GM23338 (cell line): ENCODE results near the gene HMGN1. TPM values are rescaled to one million over a fixed set of nuclear protein-coding genes. Genes with fewer than 3 reads are reported as not detected.

Experiments used
- ATAC-seq: fragments of 200-7000 bp; cut with Tn5 transposase; 3 replicates; pipeline ENCODE4 v1.9.1; 2020
- DNase-seq: peaks from one replicate; pipeline ENCODE4 v3.0.0-alpha.2; 2015; ENCODE audit warnings: low spot score
- H2AFZ ChIP-seq: fragments of 200-600 bp; sonication (generic); 2 replicates; pipeline ENCODE4 v1.8.0; 2016; ENCODE audit warnings: antibody characterized with exemption, mild to moderate bottlenecking, moderate library complexity
- H3F3A ChIP-seq: fragments of 200-600 bp; sonication (generic); replicated peaks from 2 replicates; pipeline ENCODE4 v1.8.0; 2017; ENCODE audit warnings: antibody characterized with exemption, mixed run types, low read depth
- H3K27ac ChIP-seq: fragments of 200-600 bp; sonication (generic); 2 replicates; pipeline ENCODE4 v1.6.1; 2016; ENCODE audit warnings: low read depth
- H3K27me3 ChIP-seq: fragments of 200-600 bp; sonication (generic); 2 replicates; pipeline ENCODE4 v1.8.0; 2016; ENCODE audit warnings: mild to moderate bottlenecking, mixed run types, moderate library complexity; ENCODE audit not compliant: insufficient read depth
- H3K36me3 ChIP-seq: fragments of 200-600 bp; sonication (generic); 2 replicates; pipeline ENCODE4 v1.8.0; 2016; ENCODE audit warnings: mild to moderate bottlenecking; ENCODE audit not compliant: insufficient read depth
- H3K4me1 ChIP-seq: fragments of 200-600 bp; sonication (generic); 2 replicates; pipeline ENCODE4 v1.8.0; 2016; ENCODE audit warnings: mild to moderate bottlenecking, moderate library complexity; ENCODE audit not compliant: insufficient read depth
- H3K4me2 ChIP-seq: fragments of 200-600 bp; sonication (generic); 2 replicates; pipeline ENCODE4 v1.7.1; 2017; ENCODE audit warnings: mixed run types
- H3K4me3 ChIP-seq: fragments of 200-600 bp; sonication (generic); 2 replicates; pipeline ENCODE4 v1.6.1; 2016; ENCODE audit warnings: mixed run types
- H3K79me2 ChIP-seq: fragments of 200-600 bp; sonication (generic); replicated peaks from 2 replicates; pipeline ENCODE4 v1.8.0; 2017; ENCODE audit warnings: mild to moderate bottlenecking; ENCODE audit not compliant: insufficient read depth
- H3K9me2 ChIP-seq: fragments of 200-600 bp; sonication (generic); 2 replicates; pipeline ENCODE4 v1.8.0; 2017; ENCODE audit not compliant: insufficient read depth
- H4K20me1 ChIP-seq: fragments of 200-600 bp; sonication (generic); replicated peaks from 2 replicates; pipeline ENCODE4 v1.8.0; 2017; ENCODE audit warnings: mild to moderate bottlenecking; ENCODE audit not compliant: insufficient read depth
- H3K27ac Mint-ChIP-seq: 2 replicates; pipeline ENCODE4 v1.8.0; 2020; ENCODE audit warnings: inconsistent platforms, mild to moderate bottlenecking, moderate library complexity, mixed read lengths
- H3K27me3 Mint-ChIP-seq: 3 replicates; pipeline ENCODE4 v1.8.0; 2022; ENCODE audit warnings: low read depth, mild to moderate bottlenecking, moderate library complexity, mixed read lengths, inconsistent platforms; ENCODE audit not compliant: insufficient read depth, poor library complexity
- H3K36me3 Mint-ChIP-seq: 3 replicates; pipeline ENCODE4 v1.8.0; 2021; ENCODE audit warnings: low read depth, mild to moderate bottlenecking, inconsistent platforms, moderate library complexity, mixed read lengths
- H3K4me1 Mint-ChIP-seq: 3 replicates; pipeline ENCODE4 v1.8.0; 2020; ENCODE audit warnings: mild to moderate bottlenecking, inconsistent platforms, mixed read lengths
- H3K4me3 Mint-ChIP-seq: 3 replicates; pipeline ENCODE4 v1.8.0; 2021; ENCODE audit warnings: moderate library complexity, mild to moderate bottlenecking, inconsistent platforms, mixed read lengths
- H3K9me3 Mint-ChIP-seq: 3 replicates; pipeline ENCODE4 v1.8.0; 2020; ENCODE audit warnings: moderate library complexity, mild to moderate bottlenecking, inconsistent platforms, mixed read lengths
- NANOG ChIP-seq: IDR thresholded peaks from 2 replicates; pipeline ENCODE4 v1.6.1; 2016; ENCODE audit warnings: antibody characterized with exemption, borderline replicate concordance
- STAT1 ChIP-seq: IDR thresholded peaks from one replicate; pipeline ENCODE4 v1.6.1; 2016; ENCODE audit warnings: antibody characterized with exemption; ENCODE audit not compliant: unreplicated experiment
- polyA plus RNA-seq: library from polyadenylated mRNA; unstranded; fragments of >200 nt; fragmentation: Nextera tagmentation; extraction: Ambion mirVana; gene quantifications from 2 replicates; pipeline ENCODE4 v1.2.1, GENCODE V29; 2016
- total RNA-seq: library from RNA; depleted of rRNA; stranded (reverse); fragments of >200 nt; shearing (Covaris generic); gene quantifications from 2 replicates; pipeline ENCODE4 v1.2.3, GENCODE V29; 2014
- TF ChIP-seq, protein P1 (sequence below): fragments of 250-450 bp; sonication (Bioruptor Pico); IDR thresholded peaks from 2 replicates; pipeline ENCODE4 v1.5.0; 2020; ENCODE audit warnings: mild to moderate bottlenecking, moderate library complexity
- TF ChIP-seq, protein P2 (sequence below), 2 experiments: fragments of 200-600 bp in 1 of 2; sonication (generic) in 1 of 2; conservative IDR thresholded peaks; 2 replicates each; pipeline versions ENCODE4 v1.5.1 to v1.6.1; 2016 to 2017; ENCODE audit warnings: antibody characterized with exemption in 2 of 2, low read depth in 2 of 2, mild to moderate bottlenecking in 2 of 2, moderate library complexity in 1 of 2

The HMGN1 gene
- total and polyA plus RNA-seq, 2 experiments from 2014 or later, result 403 to 889 TPM

DNA sequence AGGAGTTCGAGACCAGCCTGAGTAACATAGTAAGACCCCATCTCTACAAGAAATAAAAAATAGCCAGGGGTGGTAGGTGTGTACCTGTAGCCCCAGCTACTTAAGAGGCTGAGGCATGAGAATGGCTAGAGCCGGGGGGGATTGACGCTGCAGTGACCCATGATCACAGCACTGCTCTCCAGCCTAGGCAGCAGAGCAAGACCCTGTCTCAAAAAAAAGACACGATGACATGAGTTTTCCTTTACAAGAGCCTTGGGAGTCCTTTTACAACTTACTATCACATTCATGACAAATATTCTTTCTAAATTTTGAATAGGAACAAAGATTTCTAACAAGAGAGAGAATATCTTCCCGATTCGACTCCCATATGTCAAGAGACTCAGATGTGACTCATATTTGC, 32.2 kb downstream of the HMGN1 start:
- H3K4me1 Mint-ChIP-seq, result peaks cover 11% of the 10 kb centered on the region
- TF ChIP-seq, protein P1, sequence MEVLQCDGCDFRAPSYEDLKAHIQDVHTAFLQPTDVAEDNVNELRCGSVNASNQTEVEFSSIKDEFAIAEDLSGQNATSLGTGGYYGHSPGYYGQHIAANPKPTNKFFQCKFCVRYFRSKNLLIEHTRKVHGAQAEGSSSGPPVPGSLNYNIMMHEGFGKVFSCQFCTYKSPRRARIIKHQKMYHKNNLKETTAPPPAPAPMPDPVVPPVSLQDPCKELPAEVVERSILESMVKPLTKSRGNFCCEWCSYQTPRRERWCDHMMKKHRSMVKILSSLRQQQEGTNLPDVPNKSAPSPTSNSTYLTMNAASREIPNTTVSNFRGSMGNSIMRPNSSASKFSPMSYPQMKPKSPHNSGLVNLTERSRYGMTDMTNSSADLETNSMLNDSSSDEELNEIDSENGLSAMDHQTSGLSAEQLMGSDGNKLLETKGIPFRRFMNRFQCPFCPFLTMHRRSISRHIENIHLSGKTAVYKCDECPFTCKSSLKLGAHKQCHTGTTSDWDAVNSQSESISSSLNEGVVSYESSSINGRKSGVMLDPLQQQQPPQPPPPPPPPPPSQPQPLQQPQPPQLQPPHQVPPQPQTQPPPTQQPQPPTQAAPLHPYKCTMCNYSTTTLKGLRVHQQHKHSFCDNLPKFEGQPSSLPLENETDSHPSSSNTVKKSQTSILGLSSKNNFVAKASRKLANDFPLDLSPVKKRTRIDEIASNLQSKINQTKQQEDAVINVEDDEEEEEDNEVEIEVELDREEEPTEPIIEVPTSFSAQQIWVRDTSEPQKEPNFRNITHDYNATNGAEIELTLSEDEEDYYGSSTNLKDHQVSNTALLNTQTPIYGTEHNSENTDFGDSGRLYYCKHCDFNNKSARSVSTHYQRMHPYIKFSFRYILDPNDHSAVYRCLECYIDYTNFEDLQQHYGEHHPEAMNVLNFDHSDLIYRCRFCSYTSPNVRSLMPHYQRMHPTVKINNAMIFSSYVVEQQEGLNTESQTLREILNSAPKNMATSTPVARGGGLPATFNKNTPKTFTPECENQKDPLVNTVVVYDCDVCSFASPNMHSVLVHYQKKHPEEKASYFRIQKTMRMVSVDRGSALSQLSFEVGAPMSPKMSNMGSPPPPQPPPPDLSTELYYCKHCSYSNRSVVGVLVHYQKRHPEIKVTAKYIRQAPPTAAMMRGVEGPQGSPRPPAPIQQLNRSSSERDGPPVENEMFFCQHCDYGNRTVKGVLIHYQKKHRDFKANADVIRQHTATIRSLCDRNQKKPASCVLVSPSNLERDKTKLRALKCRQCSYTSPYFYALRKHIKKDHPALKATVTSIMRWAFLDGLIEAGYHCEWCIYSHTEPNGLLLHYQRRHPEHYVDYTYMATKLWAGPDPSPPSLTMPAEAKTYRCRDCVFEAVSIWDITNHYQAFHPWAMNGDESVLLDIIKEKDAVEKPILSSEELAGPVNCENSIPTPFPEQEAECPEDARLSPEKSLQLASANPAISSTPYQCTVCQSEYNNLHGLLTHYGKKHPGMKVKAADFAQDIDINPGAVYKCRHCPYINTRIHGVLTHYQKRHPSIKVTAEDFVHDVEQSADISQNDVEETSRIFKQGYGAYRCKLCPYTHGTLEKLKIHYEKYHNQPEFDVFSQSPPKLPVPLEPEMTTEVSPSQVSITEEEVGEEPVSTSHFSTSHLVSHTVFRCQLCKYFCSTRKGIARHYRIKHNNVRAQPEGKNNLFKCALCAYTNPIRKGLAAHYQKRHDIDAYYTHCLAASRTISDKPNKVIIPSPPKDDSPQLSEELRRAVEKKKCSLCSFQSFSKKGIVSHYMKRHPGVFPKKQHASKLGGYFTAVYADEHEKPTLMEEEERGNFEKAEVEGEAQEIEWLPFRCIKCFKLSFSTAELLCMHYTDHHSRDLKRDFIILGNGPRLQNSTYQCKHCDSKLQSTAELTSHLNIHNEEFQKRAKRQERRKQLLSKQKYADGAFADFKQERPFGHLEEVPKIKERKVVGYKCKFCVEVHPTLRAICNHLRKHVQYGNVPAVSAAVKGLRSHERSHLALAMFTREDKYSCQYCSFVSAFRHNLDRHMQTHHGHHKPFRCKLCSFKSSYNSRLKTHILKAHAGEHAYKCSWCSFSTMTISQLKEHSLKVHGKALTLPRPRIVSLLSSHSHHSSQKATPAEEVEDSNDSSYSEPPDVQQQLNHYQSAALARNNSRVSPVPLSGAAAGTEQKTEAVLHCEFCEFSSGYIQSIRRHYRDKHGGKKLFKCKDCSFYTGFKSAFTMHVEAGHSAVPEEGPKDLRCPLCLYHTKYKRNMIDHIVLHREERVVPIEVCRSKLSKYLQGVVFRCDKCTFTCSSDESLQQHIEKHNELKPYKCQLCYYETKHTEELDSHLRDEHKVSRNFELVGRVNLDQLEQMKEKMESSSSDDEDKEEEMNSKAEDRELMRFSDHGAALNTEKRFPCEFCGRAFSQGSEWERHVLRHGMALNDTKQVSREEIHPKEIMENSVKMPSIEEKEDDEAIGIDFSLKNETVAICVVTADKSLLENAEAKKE (CRISPR knock-in tag), result no peak
- TF ChIP-seq STAT1 (no peak), NANOG (no peak)
- TF ChIP-seq, protein P2, sequence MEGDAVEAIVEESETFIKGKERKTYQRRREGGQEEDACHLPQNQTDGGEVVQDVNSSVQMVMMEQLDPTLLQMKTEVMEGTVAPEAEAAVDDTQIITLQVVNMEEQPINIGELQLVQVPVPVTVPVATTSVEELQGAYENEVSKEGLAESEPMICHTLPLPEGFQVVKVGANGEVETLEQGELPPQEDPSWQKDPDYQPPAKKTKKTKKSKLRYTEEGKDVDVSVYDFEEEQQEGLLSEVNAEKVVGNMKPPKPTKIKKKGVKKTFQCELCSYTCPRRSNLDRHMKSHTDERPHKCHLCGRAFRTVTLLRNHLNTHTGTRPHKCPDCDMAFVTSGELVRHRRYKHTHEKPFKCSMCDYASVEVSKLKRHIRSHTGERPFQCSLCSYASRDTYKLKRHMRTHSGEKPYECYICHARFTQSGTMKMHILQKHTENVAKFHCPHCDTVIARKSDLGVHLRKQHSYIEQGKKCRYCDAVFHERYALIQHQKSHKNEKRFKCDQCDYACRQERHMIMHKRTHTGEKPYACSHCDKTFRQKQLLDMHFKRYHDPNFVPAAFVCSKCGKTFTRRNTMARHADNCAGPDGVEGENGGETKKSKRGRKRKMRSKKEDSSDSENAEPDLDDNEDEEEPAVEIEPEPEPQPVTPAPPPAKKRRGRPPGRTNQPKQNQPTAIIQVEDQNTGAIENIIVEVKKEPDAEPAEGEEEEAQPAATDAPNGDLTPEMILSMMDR (conservative IDR thresholded peaks at IDR 0.05; ENCODE audit: low read depth in 2 of 2), result no peak

More for the DNA sequence above, 32.2 kb downstream of the HMGN1 start:
- no peak overlapping the region for H3K27ac Mint-ChIP-seq
- peaks cover 11% of the 10 kb centered on the region for H3K27me3 Mint-ChIP-seq
- H3K4me3 Mint-ChIP-seq, result no peak overlapping the region
- H3F3A ChIP-seq, result peaks cover 4% of the 10 kb centered on the region; the same call in 1 of the 2 replicates
- H3K9me3 Mint-ChIP-seq, result peaks cover 3% of the 10 kb centered on the region; the same call in 1 of the 3 replicates
- peaks cover 8% of the 10 kb centered on the region for H3K4me1 ChIP-seq
- H3K4me2 ChIP-seq, result no peak overlapping the region
- H3K27ac ChIP-seq, result no peak overlapping the region
- H3K36me3 ChIP-seq, result peaks cover 3% of the 10 kb centered on the region; the same call in 1 of the 2 replicates
- no peak overlapping the region for H3K4me3 ChIP-seq
- ATAC-seq, result no peak
- no peaks in the 10 kb centered on the region for H3K27me3 ChIP-seq
- H3K36me3 Mint-ChIP-seq, result peaks cover 6% of the 10 kb centered on the region
- no peaks in the 10 kb centered on the region for H3K9me2 ChIP-seq
- no peak for DNase-seq
- no peak overlapping the region for H2AFZ ChIP-seq
- peaks cover 5% of the 10 kb centered on the region for H3K79me2 ChIP-seq
- peaks cover 4% of the 10 kb centered on the region for H4K20me1 ChIP-seq
